Measurements from ENCODE around the gene MRPL21. TPM values are rescaled to one million over a fixed set of nuclear protein-coding genes. Genes with fewer than 3 reads are reported as not detected.

MRPL21 gene
- polyA plus RNA-seq, 1 experiment = 46.8 TPM

- no peak overlapping the region for H3K4me3 ChIP-seq (ENCODE audit: low read depth, low read length)
- CTCF ChIA-PET = no interaction called here
- DNase-seq (ENCODE audit: low read depth, low spot score) = no peak
- POLR2A ChIA-PET = no interaction called here
- no peak overlapping the region for H3K27ac ChIP-seq (ENCODE audit: low read depth, low read length)
- TF ChIP-seq, protein P1, sequence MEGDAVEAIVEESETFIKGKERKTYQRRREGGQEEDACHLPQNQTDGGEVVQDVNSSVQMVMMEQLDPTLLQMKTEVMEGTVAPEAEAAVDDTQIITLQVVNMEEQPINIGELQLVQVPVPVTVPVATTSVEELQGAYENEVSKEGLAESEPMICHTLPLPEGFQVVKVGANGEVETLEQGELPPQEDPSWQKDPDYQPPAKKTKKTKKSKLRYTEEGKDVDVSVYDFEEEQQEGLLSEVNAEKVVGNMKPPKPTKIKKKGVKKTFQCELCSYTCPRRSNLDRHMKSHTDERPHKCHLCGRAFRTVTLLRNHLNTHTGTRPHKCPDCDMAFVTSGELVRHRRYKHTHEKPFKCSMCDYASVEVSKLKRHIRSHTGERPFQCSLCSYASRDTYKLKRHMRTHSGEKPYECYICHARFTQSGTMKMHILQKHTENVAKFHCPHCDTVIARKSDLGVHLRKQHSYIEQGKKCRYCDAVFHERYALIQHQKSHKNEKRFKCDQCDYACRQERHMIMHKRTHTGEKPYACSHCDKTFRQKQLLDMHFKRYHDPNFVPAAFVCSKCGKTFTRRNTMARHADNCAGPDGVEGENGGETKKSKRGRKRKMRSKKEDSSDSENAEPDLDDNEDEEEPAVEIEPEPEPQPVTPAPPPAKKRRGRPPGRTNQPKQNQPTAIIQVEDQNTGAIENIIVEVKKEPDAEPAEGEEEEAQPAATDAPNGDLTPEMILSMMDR (IDR thresholded peaks at IDR 0.05; ENCODE audit: low read depth, low read length) = no peak
- H3K27me3 ChIP-seq (ENCODE audit: control insufficient read depth, insufficient read depth, low read length) = no peaks in the 10 kb centered on the region
- H3K9me3 ChIP-seq (ENCODE audit: control insufficient read depth, insufficient read depth, low read length) = peaks cover 18% of the 10 kb centered on the region
These were observed 24.7 kb upstream of the MRPL21 start for GRCh38 chr11:68928136-68928880.

- H3K4me3 ChIP-seq (ENCODE audit: low read depth, low read length) = no peak overlapping the region
- ChIA-PET POLR2A (no interaction called here), CTCF (no interaction called here)
- no peak overlapping the region for H3K27ac ChIP-seq (ENCODE audit: low read depth, low read length)
- H3K9me3 ChIP-seq (ENCODE audit: control insufficient read depth, insufficient read depth, low read length) = peaks cover 18% of the 10 kb centered on the region
- TF ChIP-seq, protein P1 (IDR thresholded peaks at IDR 0.05; ENCODE audit: low read depth, low read length) = no peak
- no peaks in the 10 kb centered on the region for H3K27me3 ChIP-seq (ENCODE audit: control insufficient read depth, insufficient read depth, low read length)
- no peak for DNase-seq (ENCODE audit: low read depth, low spot score)
These were observed 23.9 kb upstream of the MRPL21 start for GRCh38 chr11:68927280-68928135.

DNA sequence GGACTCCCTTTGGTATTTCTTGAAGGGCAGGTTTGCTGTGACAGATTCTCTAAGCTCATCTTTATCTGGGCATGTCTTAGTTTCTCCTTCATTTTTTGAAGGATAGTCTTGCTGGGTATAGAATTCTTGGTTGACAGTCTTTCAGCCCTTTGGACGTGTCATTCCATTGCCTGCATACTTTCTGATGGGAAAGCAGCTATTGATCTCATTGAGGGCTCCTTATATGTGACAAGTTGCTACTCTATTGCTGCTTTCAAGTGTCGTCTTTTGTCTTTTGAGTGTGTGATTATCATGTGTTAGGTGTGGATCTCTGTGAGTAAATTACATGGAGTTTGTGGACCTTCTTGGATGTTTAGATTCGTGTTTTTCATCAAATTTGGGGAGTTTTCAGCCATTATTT lies 22.0 kb upstream of the MRPL21 start:
- TF ChIP-seq, protein P1 (IDR thresholded peaks at IDR 0.05; ENCODE audit: low read depth, low read length) = no peak
- CTCF ChIA-PET = interaction anchor here (0.6 to 0.7 kb wide), 2 partner anchors 18 to 519 kb away, joined by 3 to 5 read pairs; no protein-coding TSS in a partner anchor
- POLR2A ChIA-PET = no interaction called here
- no peak overlapping the region for H3K27ac ChIP-seq (ENCODE audit: low read depth, low read length)
- peaks cover 18% of the 10 kb centered on the region for H3K9me3 ChIP-seq (ENCODE audit: control insufficient read depth, insufficient read depth, low read length)
- no peak overlapping the region for H3K4me3 ChIP-seq (ENCODE audit: low read depth, low read length)
- H3K27me3 ChIP-seq (ENCODE audit: control insufficient read depth, insufficient read depth, low read length) = no peaks in the 10 kb centered on the region
- DNase-seq (ENCODE audit: low read depth, low spot score) = no peak

GRCh38 chr11:68924073-68924925 lies 20.7 kb upstream of the MRPL21 start:
- DNase-seq (ENCODE audit: low read depth, low spot score) = no peak
- H3K9me3 ChIP-seq (ENCODE audit: control insufficient read depth, insufficient read depth, low read length) = peaks cover 18% of the 10 kb centered on the region
- H3K4me3 ChIP-seq (ENCODE audit: low read depth, low read length) = no peak overlapping the region
- H3K27me3 ChIP-seq (ENCODE audit: control insufficient read depth, insufficient read depth, low read length) = no peaks in the 10 kb centered on the region
- ChIA-PET POLR2A (interaction anchor here (0.7 kb wide), 1 partner anchor 573 kb away, joined by 8 read pairs; no protein-coding TSS in a partner anchor), CTCF (interaction anchor here (0.5 to 0.6 kb wide), 2 partner anchors 26 to 166 kb away, joined by 3 read pairs; no protein-coding TSS in a partner anchor)
- no peak overlapping the region for H3K27ac ChIP-seq (ENCODE audit: low read depth, low read length)
- TF ChIP-seq, protein P1 (IDR thresholded peaks at IDR 0.05; ENCODE audit: low read depth, low read length) = no peak

Data from AG04450 (cell line).